ENCODE data around the gene ZNF385D. TPM values are rescaled to one million over a fixed set of nuclear protein-coding genes. Genes with fewer than 3 reads are reported as not detected.

Gene ZNF385D
- total RNA-seq, 4 donors from 2014 or later: 0.26 to 53.6 (median 19.2) TPM

GRCh38 chr3:21377071-21377769, 373.8 kb downstream of the ZNF385D start:
- DNase-seq: no peak
- Histone ChIP-seq H3K9me3 (no peaks in the 10 kb centered on the region), H3K36me3 (no peaks in the 10 kb centered on the region), H3K4me3 (no peak overlapping the region), H3K27me3 (no peaks in the 10 kb centered on the region), H3K4me1 (no peaks in the 10 kb centered on the region), H3K27ac (no peak overlapping the region)
- intact Hi-C loops (cut with DNase I; ENCODE audit: low total_unique reads): no loop called here
- TF ChIP-seq CTCF (IDR thresholded peaks at IDR 0.05) (no peak), POLR2A (IDR thresholded peaks at IDR 0.05) (no peak)

DNA sequence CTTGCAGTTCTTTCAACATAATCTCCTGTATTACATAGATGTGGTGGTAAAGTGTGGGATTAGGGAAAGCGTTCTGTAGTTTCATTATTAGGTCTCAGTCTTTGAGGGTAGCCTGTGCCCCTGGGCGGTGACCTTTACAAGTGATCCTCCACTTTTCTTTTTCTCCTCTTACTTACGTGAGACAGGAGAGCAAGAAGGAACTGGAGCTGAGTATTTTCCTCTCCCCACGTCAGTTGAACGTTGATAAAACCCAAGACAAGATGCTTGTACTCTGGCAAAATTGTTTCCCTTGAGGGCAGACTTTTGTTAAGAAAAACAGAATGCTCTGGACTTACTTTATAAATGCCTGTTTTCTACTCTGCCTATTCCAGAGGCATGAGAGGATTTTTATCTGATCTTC, 378.7 kb downstream of the ZNF385D start:
- DNase-seq: no peak

More for the DNA sequence above, 378.7 kb downstream of the ZNF385D start:
- no peak overlapping the region for H3K4me3 ChIP-seq
- no peaks in the 10 kb centered on the region for H3K9me3 ChIP-seq
- intact Hi-C loops (cut with DNase I; ENCODE audit: low total_unique reads): no loop called here
- no peaks in the 10 kb centered on the region for H3K4me1 ChIP-seq
- H3K27ac ChIP-seq: no peak overlapping the region
- H3K36me3 ChIP-seq: no peaks in the 10 kb centered on the region
- H3K27me3 ChIP-seq: no peaks in the 10 kb centered on the region
- TF ChIP-seq CTCF (IDR thresholded peaks at IDR 0.05): no peak
- TF ChIP-seq POLR2A (IDR thresholded peaks at IDR 0.05): no peak

All from uterus (tissue), 4 donors.